Left renal cortex interstitium (tissue), 4 donors: ENCODE results near the gene CCDC60. TPM values are rescaled to one million over a fixed set of nuclear protein-coding genes. Genes with fewer than 3 reads are reported as not detected.

Source experiments
- polyA plus RNA-seq, 4 donors: library from polyadenylated mRNA; unstranded; fragments of 120-200 nt; gene quantifications; one replicate each; pipeline ENCODE4 v1.2.1, GENCODE V29; 2013; ENCODE audit not compliant: insufficient read length in 4 of 4

CCDC60 gene
- polyA plus RNA-seq, 4 donors, result 0.24 to 0.33 (median 0.30) TPM; not detected in 1

Other genes with a start within 250 kb of the CCDC60 start
- 1 to 10 TPM; 6.1 to 8.9 (median 7.0) TPM for gene HSPB8, start 155.8 kb upstream of the CCDC60 start, polyA plus RNA-seq